Epithelial cell of prostate (primary cell): Measurements from ENCODE around the gene VSIR.

Experiments
- DNase-seq: peaks from one replicate; pipeline ENCODE4 v3.0.0-alpha.2; 2011; ENCODE audit warnings: low read depth, low spot score
- H3K27ac ChIP-seq: fragments of 450-650 bp; 2 replicates; pipeline ENCODE4 v1.5.1; 2017; ENCODE audit warnings: mild to moderate bottlenecking

The VSIR gene

DNA sequence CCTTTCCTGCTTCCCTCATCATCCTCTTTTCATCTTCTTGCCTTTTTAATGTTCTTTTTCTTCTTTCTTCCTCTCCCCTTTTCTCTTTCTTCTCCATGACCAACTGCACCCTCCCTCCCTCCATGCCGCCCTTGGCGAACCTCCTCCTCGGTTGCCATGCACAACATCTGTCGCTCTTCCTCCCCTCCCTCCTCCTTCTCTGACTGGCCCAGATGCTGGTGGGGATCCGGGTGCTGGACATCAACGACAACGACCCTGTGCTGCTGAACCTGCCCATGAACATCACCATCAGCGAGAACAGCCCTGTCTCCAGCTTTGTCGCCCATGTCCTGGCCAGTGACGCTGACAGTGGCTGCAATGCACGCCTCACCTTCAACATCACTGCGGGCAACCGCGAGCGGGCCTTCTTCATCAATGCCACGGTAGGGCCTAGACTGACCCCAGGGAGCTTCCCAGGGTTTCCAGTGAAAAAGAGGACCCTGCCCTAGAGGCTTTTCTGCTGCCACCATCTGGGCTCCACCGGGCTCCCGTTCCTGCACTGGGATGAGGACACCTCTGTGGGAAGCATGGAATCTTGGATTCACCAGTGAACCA is 11.5 kb upstream of the VSIR start:
- H3K27ac ChIP-seq: no peak overlapping the region
- no peak for DNase-seq

DNA sequence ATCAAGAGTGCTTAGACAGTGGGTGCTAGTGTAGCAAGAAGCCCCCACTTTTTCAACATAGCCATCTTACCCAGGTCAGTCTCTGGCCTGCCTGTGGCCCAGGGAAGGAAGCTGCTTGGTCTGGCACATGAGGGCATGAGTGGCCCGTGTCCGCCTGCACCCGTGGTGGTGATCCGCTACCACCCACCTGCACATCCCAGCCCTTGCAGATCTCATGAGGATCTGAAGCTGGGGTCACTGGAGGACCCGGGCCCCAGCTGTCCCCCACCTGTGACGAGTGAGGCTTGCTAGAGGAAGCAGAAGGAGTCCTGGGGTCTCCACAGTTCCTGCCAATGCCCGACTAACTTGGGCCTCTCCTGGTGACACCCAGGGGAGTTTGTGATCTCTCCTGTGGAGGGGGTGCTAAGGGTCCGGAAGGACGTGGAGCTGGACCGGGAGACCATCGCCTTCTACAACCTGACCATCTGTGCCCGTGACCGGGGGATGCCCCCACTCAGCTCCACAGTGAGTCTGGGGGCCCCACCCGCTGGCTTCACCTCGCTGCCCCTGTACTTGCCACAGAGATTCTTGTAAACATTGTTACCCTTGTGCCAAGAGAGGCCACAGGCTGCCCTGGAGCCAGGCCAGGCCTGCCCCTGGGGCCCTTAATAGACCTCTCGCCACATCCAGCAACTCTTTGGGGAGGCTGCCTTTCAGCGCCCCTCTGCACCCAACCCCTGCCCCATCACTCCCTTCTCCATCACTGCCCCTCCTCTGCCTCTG is 10.8 kb upstream of the VSIR start:
- no peak for DNase-seq

DNA sequence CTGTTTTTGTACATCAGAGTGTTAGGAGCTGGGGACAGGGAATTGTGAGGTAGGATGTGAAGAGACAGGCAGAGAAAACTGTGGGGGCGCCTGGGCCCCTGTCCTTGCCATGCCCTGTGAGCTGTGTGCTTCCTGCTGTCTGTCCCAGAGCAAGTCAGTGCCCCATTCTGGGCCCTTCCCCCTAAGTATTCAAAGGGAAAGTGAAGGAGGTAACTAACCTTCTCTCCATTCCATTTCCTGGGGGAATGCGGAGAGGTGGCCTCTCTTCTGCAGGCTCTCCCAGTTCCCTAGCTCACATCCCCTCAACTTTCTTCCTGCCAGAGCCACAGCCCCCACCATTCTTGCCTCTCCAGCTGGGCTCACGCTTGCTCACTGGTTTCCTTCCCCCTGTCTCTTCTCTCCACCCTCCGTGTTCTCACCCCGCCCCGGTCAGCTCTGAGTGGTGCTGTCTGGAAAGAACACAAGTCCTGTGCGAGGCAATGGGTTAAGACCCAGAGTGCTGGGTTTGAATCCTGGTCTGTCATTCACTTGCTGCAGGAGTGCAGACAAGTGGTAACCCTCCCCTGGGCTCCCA is 9.7 kb upstream of the VSIR start:
- no peak overlapping the region for H3K27ac ChIP-seq
- no peak for DNase-seq

More for the DNA sequence above, 10.8 kb upstream of the VSIR start:
- no peak overlapping the region for H3K27ac ChIP-seq

GRCh38 chr10:71782221-71782916 is 9.0 kb upstream of the VSIR start:
- DNase-seq: no peak
- H3K27ac ChIP-seq: no peak overlapping the region

- DNase-seq: no peak
- H3K27ac ChIP-seq: no peak overlapping the region
Observed at GRCh38 chr10:71780719-71781118, 7.4 kb upstream of the VSIR start.

DNA sequence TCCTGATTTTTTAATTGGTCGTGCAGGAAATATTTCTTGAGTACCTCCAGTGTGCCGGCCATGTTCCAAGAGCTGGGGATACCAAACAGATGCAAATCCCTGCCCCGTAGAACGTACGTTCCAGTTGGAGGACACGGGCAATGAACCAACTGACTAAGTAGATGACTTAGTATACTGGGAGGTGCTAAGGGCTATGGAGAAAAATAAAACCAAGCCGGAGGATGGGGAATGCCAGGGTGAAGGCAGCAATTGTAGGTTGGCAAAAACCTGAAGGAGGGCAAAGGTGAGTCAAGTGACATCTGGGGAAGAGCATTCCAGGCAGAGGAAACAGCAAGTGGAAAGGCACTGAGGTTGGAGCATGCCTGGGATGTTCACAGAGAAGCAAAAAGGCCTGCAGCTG is 6.8 kb upstream of the VSIR start:
- H3K27ac ChIP-seq: no peak overlapping the region
- no peak for DNase-seq

GRCh38 chr10:71779641-71780040 is 6.3 kb upstream of the VSIR start:
- H3K27ac ChIP-seq: no peak overlapping the region
- no peak for DNase-seq

DNA sequence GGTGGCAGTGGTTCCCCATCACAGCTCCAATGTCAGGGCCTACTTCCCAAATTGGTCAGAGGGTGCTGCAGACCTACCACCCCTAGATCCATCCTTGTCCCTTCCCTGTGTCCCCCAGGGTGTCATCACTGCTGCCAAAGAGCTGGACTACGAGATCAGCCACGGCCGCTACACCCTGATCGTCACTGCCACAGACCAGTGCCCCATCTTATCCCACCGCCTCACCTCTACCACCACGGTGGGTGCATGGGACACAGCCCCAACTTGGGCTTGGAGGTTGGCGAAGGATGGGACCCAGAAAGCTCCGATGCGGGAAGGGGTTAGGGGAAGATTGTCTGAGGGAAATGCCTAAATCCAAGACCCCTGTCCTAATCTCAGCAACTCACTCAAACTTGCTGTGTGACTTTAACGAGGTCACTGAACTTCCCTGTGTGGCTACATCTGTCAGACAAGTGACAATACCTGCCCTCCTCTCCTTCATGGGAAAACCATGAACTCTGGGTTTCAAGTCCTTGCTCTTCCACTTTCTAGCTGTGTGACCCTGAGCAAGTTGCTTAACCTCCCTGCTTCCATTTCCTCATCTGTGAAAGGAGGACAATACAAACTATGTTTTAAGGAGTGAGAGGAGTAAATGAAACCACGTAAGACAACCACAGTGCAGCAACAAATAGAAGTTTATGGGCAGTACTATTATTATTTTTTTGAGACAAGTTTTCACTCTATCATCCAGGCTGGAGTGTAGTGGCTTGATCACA is 4.9 kb upstream of the VSIR start:
- no peak overlapping the region for H3K27ac ChIP-seq

DNA sequence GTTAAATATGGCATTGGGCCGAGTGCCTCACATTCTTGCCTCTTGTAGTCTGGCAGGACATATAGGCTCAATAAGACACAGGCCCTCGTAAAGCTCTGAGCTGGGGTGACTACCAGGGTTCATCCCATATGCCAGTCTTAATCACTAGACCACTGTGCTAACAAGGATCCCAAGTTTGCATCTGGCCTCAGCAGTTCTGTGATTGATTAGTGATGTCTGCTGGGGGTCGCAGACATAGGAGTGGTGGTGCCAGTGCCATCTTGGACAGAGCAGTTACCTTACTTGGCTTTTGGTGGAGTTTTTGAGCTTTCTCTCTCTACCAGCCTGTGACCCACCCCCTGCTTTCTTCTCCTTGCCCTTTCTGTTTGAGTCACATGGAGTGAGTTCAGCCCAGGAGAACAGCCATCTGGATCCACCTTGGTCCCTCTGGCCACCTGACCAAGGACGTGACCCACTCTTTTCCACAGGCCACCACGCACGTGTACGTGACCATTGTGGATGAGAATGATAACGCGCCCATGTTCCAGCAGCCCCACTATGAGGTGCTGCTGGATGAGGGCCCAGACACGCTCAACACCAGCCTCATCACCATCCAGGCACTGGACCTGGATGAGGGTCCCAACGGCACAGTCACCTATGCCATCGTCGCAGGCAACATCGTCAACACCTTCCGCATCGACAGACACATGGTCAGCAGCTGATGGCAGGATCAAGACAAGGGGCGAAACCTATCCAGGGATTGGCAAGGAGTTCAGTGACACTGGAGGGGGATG is 4.1 kb upstream of the VSIR start:
- H3K27ac ChIP-seq: no peak overlapping the region
- DNase-seq: no peak

More for the DNA sequence above, 4.9 kb upstream of the VSIR start:
- DNase-seq: no peak

DNA sequence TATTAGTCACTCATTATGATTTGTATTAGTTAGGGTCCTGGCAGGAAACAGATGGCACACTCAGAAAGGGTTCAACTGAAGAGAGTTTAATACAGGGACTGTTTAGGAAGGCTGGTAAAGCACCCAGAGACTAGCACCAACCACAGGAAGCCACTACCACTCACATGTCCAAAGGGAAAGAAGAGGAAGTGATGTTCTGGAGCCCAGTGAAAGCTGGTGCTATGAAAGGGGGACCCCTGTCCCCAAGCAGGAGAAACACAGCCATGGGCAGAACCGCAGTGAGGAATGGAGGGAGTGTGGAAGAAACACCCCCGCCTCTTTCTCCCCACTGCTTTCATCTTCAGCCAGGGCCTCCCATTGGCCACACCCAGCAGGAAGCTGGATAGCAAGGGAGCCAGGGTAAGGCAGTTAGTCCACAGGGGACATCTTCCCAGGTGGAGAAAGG is 3.2 kb upstream of the VSIR start:
- no peak overlapping the region for H3K27ac ChIP-seq
- no peak for DNase-seq

DNA sequence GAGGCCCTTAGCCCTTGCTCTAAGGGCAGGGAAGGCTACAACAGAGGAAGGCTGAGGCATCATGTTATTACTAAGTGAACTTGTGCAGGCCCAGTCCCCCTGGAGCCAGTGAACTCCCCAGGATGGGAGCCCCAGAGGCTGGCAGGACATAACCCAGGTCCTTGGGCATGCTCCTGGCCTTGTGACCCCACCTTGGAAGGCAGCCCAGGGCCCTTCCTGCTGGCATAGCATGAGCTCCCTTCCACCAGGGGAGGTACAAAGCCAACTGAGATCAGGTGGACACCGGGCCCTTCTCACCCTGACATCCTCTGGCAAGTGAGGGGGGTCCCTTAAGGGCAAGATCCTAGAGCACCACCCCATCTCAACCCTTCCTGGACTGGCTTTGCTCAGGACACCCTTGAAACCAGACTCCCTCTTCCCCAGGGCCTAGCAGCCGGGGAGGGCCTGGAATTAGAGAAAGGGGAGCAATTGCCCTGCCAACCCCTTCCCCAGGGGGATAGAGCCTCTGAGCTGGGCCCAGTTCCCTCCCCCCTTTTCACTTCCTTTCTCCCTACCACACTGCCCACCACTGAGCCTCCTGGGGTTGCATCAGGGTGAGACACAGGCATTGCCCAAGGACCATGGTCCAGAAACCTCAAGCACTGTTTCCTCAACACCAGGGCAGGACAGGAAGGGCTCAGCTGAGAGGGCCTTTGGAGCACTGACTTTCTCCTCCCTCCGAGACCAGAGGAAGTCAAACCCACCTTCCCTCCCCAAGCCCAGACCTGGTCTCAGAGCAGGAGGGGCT is 1.8 kb upstream of the VSIR start:
- no peak for DNase-seq
- H3K27ac ChIP-seq: no peak overlapping the region

- peak overlapping the region; percentile 95 for H3K27ac ChIP-seq
- no peak for DNase-seq
Observed at GRCh38 chr10:71772832-71773220, 494 bp downstream of the VSIR start.

DNA sequence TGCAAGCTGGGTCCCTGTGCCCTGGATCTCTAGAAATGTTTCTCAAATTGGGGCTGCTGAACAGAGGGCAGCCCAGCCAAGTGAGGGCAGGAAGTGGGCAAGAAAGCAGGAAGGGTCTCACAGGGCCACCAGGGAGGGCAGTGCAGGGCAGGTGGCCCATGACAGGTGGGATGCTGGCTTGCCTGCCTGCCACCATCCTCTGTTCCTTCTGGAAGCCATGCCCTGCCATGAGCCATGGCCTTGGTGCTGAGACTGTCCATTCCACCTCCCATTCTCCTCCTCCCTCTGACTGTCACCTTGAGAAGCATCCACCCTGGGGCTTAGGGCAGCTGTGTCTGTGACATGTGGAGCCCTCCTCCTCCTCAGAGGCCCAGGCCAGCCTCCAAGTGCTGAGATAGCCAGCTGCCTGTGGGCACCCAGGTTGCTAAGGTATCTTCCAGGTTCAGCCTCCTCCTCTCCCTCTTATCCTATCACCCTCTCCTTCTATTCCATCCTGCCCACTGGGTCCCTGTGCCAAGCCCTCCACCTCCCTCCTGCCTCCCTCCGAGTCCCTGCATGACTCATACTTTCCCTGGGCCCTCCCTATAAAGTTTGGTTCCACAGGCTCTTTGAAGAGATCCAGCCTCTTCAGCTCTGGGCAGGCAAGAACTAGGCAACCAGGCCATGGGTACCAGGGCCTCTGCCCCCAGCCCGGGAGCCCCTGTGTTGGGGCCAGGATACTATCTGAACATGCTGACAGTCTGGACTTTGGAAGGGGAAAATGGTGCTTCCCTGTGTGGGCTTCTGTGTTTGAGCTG is 1.3 kb downstream of the VSIR start:
- DNase-seq: no peak
- peak overlapping the region; percentile 95 for H3K27ac ChIP-seq

DNA sequence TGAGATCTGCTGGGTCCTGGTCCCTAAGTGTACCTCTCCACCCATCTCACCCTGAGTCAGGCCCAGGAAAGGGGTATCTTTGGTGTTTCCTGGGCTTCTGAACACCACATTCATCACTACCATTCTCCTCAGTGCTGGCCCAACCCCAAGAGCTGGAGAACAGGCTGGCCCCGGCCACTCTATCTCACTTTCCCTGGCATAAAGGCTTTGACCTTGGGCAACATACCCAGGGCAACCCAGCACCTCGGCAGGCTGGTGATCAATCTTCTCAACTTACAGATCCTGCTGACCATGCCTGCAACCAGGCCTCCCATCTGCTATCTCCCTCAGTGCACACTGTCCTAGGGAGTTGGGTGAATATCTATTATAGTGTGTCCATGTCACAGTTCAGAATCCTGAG is 2.1 kb downstream of the VSIR start:
- no peak for DNase-seq
- no peak overlapping the region for H3K27ac ChIP-seq

DNA sequence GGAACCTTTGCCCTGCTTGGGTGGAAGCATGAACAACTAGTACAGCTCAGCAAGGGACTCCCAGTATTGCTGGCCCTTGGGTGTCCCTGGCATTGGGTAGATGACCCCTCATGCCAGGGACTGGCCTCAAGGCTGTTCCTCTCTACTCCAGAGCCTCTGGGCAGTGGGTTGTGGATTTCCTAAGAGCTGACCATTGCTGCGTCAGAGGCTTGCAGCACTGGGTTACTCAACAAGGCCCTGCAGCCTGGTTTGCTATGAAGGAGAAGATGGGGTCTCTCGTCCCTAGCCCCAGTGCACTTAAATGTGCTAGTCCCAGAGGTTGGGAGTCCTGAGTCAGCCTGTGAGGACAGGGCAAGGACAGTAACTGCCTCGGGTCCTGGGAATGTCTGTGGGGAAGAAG is 2.5 kb downstream of the VSIR start:
- no peak for DNase-seq
- no peak overlapping the region for H3K27ac ChIP-seq

GRCh38 chr10:71770255-71770654 is 3.1 kb downstream of the VSIR start:
- H3K27ac ChIP-seq: peak overlapping the region; percentile 93
- DNase-seq: no peak

DNA sequence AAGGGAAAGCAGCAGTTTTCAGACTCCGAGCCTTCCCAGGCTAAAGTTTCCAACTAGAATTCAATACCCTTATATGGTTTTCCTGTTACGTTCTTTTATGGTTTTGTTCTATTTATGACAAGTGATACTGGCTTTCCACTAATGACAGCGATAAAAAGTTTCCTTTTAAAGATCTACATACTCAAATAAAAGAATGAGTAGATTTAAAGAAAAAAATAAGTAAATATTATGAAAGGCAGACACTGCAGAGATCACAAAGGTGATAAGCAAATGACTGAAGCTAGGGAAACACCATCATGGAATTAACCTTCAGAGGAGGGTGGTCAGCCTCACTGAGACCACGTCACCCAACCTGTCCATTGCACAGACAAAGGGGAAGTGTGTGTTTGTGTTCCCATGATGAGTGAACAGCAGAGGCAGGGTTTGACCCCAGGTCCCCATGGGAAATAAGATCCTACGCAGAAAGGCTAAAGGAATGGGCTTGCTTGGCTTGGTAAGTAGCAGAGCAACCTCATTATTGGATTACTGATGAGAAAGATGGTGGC is 4.0 kb downstream of the VSIR start:
- DNase-seq: no peak
- peak overlapping the region; percentile 93 for H3K27ac ChIP-seq
